Stimulated activated CD4-positive, alpha-beta T cell treated with anti-CD3 and anti-CD28 coated beads, Interleukin-1b, Interleukin-23, amount 100 ng/mL, for 1 hour (primary cell): ENCODE measurements around the gene SQSTM1.
A peak's percentile ranks its signal among the peaks of the same experiment; 100 is the strongest.

Source experiments
- DNase-seq, 2 donors: peaks; one replicate each; pipeline ENCODE4 v3.0.0-alpha.2; 2020; ENCODE audit warnings: low read depth in 2 of 2

SQSTM1 gene

DNA sequence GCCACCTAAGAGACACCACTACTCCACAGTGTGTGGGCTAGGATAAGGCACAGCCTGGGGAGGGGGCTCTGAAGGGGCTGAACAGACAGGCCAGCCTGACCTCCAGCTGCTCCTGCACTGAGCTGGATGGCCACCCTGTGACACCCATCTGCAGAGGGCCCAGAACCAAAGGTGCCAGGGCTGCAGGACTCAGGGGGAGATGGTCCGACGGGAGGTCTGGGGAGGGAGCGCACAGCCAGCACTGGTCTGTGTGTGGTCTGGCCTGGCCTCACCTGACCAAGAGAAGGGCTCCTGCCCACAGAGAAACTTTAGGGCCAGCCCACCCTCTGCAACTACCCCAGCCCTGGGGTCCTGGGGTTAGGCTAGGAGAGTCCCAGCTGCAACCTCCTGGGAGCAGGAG, 26.1 kb upstream of the SQSTM1 start:
- DNase-seq = no peak

DNA sequence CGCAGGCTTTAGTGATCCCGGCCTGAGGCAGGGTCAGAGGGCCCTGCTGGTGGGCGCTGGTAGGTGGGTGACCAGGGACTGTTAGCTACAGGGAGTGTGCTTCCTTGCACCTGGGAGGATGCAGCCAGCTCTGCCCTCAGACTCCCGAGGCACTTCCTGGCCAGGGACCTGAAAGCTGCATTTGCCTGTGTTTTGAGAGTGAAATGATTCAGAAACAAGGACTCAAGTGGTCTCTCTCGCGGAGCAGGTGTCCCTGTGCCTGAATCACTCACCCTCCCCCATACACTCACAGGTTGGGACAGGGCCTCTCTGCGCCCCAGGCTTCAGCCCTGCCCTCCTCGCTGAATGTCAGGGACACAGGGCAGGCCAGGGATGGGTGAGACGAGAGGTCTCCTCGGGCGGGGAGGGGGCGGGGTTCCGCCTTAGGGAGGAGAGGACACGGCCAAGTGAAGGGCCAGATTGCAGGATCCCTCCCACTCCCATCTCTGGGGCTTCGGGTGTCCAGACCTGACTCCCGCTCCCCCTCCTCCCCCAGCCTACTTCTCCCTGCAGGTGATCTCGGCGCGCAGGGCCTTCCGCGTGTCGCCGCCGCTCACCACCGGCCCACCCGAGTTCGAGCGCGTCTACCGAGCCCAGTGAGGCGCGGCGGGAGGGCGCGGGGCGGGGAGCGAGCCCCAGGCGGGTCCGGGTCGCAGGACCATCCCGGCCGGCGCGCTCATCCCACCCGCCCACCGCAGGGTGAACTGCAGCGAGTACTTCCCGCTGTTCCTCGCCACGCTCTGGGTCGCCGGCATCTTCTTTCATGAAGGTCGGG, 25.4 kb upstream of the SQSTM1 start:
- DNase-seq = no peak

DNA sequence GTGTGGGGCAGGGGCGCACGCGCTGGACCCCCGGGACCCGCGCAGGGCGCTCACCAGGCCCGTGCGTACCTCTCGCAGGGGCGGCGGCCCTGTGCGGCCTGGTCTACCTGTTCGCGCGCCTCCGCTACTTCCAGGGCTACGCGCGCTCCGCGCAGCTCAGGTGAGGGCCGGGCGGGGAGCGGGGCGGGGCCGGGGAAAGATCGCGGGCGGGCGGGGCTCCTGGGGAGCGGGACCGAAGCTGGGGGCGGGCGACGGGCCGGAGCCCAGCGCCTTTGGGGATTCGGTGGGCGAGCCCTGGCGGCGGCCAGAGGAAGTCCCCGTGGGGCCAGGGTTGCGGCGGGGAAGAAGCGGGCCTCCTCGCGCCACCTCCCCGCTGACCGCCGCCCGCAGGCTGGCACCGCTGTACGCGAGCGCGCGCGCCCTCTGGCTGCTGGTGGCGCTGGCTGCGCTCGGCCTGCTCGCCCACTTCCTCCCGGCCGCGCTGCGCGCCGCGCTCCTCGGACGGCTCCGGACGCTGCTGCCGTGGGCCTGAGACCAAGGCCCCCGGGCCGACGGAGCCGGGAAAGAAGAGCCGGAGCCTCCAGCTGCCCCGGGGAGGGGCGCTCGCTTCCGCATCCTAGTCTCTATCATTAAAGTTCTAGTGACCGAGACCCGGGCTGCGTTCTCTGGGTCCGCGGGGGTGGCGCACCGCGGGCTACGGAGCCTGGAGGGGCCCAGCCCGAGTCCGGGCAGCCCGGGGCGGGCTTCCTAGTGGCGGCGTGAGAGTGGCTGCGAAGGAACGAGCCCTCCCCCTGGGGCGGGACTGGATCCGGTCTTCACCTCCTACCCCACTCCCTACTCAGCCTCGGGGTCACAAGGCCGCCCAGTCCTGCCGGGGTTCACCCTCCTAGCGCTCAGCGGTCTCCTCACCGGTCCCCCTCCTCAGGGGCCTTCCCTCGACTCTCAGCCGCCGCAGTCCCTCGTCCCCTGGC, 24.6 kb upstream of the SQSTM1 start:
- DNase-seq = peak in 1 of 2 donors; percentile 44

DNA sequence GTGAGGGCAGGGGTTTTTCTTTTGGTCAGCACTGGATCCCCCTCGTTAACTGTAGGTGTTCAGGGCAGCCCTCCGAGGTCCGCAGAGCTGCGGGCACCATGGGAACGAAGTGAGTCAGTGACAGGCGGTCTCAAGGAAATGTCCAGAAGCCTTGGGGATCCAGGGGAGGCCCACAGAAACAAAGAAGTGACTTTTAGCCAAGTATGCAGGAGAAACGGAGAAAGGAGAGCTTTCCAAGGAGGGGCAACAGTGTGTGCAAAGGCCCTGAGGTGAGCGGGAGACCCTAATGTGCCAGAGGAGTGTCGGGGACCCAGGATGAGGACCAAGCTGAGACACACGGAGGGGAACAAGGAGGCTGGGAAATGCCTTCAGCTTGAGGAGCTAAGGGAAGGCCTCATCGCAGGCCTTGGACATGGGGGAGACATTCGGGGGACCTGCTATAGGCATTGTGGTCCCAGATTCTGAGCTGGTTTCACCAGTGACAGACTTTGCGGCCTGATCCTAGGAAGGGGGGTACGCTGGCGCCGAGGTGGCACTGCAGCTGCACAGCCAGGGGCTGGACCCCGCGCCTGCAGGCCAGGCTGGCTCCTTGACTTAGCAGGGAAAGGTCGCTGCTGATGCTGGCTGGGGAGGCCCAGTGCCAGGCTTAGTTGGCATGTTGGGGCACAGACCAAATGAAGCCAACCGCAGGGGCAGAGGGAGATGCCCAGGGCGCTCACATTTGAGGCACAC, 23.7 kb upstream of the SQSTM1 start:
- DNase-seq = no peak

DNA sequence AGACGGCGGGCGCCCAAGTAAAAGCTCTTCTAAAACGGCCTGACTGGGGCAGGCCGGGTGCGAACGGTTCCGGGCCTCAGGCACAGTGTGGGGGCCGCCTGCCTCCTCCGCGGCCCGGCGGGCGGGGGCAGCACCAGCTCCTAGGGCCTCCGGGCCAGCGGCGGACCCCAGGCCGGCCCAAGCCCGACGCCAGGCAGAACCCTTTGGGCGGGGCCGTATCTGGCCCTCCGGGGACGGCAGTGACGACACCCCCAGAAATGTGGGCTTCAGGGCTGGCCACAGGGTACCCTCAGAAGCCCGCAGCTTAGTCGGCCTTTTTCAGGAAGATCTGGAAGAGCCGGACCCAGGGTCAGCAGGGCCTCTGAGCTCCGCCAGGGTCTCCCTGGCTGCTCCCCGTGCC, 23.0 kb upstream of the SQSTM1 start:
- no peak for DNase-seq

DNA sequence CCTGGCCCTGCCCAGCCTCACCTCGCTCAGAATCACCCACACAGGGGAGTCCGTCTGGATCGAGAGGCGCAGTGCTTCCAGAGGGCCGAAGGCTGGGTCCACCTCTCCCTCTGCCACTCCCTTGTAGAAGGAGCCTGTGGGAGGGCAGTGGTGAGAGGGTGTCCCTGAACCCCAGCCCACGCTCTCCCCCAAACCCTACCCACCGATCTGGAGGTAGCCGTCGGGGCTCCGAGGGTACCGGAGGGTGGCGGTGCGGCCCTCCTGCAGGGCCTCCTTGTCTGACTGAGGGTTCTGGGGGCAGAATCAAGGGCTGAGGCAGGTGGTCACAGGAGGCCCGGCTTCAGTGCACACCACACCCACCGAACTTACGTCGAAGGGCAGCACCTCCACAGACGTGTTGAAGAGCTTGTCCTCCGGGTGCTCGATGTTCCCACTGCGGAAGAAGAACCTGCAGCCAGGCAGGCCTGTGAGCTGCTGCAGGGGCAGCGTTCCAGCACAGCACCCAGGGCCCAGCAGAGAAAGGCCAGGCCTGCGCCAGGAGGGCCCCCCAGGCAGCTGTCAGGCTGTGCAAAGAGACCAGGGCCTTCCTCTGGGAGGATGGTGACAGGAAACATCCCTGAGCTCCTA, 22.4 kb upstream of the SQSTM1 start:
- DNase-seq = no peak

DNA sequence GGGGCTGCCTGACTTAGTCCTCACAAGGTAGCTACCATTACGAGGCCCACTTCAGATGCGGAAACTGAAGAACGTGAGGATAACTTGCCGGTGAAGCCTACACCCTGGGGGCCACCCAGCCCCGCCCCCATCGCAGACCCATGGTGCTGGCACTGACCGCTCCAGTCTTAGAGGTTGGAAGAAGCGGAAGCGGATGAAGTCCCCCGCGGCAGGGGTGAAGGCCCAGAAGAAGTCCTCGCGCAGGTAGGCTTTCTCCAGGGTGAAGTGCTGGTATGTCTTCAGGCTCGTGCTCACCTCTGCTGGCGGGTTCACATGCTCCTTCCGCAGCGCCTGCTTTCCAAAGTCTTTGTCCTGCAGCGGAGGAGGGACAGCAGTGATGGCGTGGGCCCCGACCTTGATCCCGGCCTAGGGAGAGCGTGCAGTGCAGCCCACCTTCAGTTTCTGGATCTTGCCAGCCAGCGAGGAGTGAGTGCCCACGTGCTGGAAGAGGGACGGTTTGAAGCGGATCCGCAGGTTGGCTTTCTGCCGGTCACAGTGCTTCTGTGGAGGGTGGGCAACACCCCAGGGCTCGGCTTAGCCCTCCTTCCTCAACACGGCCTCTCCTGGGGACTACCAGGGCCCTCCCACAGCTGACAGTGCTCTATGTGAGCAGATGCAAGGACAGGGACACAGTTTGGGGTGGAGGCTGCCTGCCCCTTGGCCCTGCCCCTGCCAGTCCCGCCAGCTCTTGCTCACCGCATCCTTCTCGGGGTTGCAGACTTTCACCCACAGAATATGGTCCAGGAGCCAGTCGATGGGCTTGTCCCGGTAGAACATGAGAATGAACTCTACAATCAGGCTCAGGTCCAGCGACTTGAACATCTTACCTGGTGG, 21.7 kb upstream of the SQSTM1 start:
- no peak for DNase-seq

DNA sequence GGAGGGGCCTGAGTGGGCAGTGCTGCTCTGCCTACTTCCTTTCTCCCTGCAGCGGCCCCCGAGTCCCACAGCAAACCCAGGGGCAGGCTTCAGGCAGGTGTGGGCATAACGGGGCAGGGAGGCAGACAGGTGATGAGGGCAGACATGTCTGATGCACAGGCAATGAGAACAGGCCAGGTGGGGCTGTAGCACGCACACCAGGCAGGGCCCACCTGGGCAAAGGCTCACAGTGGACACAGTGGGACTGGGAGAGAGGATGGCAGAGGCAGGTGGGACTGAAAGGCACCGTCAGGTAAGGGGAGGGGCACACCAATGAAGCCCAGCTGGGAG, 21.1 kb upstream of the SQSTM1 start:
- DNase-seq = no peak

DNA sequence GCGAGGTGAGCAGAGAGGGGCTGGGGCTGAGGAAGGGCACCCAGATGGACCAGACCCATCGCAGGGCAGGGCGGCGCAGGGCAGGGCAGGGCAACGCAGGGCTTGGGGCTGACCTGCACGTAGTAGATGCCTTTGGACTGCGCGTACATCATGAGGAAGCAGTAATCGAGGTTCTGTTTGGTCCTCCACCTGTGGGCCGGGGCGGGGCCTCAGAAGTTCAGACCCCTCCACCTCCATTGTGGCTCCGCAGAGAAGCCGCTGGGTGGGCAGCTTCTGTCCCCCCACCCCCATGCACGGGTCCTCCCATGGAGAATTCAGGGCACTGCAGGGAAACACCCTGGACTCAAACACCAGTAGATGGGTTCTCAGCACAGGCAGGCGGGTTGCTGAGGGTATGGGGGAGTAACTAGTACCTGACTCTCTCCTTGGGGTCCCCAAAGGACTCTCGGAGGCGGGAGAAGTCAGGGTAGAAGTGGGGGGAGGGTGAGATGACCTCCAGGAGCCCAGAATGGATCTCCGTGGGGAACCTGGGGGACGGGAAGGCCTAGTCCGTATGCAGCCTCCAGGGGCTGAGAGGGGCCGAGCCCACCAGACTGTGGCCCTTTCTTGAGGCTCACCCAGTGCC, 20.5 kb upstream of the SQSTM1 start:
- no peak for DNase-seq

DNA sequence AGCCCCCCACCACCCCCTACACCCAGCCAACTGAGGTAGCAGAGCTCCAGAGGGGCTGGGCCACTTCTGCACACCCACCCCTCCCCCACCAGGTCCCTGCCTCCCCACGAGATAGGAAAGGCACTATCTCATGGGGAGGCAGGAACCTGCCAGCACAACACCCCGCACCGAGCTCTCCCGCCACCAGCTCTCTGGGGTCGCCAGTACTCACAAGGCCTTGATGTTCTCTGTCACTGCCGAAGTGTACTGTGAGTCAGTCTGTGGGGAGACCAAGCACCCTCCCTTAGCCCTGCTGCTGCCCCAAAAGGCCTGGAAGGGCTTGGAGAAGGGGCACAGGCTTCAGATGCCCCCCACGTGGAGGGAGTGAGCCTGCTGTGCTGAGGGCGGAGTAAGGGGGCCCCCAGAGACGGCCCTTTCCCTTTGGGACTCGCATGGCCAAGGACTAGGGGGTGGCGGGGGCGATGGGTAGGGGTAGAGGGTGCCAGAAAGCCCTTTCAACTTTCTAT, 20.0 kb upstream of the SQSTM1 start:
- DNase-seq = no peak

DNA sequence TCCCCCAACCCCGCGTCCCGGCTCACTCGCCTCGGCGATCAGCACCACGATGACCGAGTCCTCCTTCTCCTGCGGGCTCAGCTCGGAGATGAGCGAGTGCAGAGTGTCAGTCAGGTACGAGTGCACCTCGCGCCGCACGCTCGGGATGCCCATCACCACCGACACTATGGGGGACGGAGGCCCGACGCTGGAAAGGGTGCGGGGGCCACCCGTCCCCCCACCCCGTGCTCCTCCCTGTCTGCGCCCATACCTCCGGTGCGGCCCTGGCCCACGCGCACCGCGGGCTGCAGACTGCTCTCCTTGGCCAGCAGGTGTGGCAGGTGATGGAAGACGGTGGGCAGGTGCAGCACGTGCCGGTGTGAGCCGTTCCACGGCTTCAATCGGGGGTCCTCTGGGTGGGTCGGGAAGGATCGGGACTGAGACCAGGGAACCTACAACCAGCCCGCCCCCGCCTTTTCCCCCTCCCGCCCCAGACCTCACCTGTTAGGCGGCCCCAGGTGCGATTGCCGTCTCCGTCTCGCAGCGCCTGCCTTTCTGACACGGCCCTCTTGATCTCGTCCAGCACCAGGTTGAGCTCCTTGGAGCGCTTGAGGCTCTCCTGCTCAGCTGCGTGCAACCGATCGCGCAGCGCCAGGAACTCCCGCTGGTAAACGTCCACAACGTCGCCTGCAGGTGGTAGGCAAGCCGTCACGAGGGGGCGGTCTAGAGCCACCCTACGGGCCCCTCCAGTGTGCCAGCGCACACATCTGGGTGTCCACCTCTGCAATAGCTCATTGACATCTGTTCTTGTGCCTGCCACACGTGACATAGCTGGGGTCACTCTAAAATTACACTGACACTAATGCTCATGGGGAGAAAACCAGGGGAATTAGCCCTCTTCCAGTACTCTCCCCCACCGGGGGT, 19.1 kb upstream of the SQSTM1 start:
- DNase-seq = peak; percentile 73 to 83

DNA sequence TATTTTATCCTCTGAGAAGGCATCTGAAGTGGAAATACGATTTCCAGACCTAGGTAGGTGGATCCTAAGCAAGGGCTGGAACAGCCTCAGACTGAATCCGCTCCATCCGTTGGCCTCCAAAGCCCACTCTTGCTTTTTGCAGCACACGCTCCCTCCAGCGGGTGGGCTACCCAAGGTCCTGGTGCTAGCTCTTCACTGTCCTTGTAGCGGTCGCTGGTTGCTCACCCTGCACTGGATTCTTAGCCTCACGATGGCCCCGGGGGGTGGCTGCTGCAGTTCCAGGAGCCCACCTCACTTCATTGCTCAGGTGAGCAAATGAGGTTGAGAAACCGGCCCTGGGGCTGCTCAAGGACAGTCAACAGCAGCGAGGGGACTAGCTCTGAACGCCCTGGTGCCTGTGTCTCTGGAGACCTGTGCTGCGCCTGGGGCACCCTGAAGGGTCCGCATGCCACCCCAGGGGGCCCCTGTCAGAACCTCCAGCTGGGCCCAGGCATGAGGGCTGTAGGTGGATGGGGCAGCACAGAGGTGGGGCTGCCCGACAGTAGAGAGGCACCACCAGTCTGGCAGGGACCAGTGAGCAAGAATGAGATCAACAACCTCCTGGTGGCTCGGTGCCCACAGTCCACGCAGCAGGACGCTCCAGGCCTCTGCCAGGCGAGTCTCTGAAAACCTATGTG, 18.4 kb upstream of the SQSTM1 start:
- DNase-seq = no peak

DNA sequence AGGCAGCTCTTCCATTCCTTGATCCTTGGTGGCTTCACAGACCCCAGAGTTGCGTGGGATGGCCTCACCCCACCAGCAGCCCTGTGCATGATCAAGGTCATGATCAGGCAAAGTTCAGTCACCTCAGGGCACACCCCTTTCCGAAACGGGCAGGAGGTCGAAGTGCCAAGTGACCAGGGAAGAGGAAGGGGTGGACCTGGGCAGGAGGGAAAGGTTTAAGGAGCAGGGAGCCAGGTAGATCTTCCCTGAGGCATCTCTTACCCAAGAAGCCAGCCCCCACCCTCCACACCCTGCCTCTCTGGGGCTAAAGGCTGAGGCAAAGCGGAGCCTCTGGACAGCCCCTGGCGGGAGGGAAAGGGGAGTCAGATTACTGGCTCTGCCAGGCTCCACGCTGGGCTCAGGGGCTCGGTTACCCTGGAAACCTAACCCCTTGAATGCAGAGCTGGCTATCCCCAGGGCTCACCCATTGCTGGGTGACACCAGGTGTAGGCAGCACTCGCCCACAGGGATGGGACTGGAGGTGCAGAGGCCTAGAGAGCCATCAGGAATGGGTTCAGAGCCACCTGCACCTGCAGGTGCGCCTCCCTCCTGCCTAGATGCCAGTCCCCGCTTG, 17.6 kb upstream of the SQSTM1 start:
- DNase-seq = no peak

DNA sequence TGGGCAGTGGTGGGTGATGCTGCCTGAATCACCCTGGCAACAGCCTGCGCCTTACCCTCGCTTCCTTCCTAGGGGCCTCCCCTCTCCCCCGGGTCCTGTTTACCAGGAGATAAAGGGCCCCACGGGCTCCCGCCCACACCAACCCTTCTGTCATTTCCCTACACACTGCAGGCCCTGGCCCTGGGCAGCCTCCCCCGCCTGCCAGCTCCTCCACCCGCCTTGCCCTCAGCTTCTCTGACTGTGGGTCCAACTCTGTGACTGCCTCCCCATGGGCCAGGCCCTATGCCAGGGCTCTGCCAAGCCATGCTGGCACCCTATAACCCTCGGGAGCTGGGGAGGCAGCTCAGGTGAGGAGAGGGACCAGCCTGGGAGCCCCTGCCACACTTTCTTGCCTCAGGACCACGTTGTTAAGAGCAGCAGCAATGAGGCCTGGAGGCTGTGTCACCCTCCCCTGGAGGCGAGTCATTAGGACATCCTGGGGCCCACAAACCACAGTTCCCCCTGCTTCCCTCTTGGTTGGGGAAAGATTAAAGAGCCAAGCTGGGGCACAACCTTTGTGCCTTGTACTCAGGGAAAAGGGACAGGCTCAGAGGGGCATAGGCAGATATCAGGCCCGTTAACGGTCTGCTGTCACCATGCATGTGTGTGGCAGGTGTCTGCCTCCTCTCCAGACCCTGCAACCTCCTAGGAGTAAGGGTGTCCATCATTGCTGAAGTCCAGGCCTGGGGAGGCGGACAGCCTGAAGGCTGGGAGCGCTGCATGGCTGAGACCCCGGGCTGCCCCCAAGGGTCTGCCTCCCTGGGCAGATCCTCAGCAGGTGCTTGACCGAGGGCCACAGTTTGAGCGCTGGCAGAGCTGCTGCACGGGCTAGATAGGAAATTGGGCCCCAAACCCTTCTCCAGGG, 16.8 kb upstream of the SQSTM1 start:
- DNase-seq = no peak

DNA sequence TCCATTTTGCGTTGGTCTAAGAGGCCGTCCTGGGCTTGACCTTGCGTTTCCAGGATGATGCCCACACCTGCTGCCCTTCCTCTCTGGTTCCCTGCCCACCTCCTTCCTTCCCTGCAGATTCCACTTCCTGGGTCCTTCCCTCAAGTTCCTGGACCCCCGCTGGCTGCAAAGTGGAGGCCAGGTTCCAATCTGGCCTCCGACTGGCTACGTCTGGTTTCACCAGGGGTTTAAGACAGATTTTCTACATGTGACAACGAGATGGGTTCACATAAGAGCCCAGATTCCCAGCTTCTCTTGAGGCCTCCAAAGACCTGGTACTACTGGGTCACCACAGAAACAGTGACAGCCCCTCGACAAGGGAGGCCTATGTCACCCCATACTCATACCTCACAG, 16.2 kb upstream of the SQSTM1 start:
- no peak for DNase-seq

DNA sequence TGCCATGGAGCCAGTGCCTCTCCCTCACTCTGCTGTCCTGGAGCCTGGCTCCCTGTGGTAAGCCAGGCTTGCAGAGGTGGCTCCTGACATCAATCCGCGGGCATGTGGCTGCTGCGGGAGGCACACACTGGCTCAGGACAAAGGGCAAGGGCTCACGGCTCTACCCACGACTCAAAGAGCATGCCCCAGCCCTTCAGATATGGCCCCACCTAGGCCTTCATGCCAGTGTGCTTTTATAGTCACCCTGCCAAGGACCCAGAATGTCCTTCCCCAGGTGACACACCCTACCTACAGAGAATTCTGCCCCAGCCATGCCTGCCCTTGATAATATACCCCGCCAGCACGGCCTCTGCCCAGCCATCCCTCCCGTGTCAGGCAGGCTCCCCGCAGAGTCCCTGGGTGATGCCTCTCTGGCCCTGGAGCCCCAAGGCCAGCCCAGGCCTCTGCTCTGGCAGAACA, 15.6 kb upstream of the SQSTM1 start:
- DNase-seq = no peak
